Medulla oblongata (tissue), 1 donor: ENCODE results near the gene PRKCE.
A peak's percentile ranks its signal among the peaks of the same experiment; 100 is the strongest.

Experiments
- DNase-seq: peaks from one replicate; pipeline ENCODE4 v3.0.0-alpha.2; 2015; ENCODE audit errors: extremely low spot score

Gene PRKCE

GRCh38 chr2:45932278-45932975 is 281.0 kb downstream of the PRKCE start:
- no peak for DNase-seq

DNA sequence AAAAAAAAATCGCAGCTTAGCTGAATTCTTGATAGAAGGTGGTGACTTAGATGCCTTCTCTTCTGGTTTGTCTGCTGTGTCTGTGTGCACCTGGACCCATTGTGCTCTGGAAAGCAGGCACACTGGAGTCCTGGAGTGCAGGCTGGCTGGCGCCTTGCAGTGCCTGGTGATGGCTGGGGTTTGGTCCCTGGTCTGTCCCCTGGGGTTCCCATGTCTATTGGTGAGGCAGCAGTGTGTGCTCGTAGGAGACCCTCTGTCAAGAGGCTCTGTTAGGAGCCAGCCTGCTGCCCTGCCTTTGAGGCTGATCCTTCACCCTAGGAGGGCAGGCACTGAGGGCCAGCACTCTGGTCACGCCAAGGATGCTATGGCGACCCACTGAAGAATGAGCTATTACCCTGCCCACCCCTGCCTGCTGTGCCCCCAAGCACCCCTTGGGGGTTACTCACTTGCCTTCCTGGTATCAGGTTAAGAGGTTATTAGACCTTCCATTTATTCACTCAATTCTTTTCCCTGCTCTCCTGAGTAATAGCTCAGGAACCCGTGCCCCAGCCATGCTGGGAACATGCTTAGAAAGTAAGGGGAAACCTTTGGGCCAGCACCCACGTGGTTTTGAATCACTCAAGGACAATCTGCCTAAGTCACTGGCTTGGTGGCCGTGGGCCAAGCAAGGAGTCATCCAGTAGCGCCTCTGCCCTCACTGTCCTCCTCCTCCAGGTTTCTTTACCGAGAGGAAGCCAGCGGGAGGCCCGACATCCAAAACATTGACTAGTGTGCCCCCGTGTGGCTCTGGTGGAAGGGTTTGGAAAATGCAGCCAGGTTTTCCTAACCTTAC is 284.5 kb downstream of the PRKCE start:
- DNase-seq = peak; percentile 95

DNA sequence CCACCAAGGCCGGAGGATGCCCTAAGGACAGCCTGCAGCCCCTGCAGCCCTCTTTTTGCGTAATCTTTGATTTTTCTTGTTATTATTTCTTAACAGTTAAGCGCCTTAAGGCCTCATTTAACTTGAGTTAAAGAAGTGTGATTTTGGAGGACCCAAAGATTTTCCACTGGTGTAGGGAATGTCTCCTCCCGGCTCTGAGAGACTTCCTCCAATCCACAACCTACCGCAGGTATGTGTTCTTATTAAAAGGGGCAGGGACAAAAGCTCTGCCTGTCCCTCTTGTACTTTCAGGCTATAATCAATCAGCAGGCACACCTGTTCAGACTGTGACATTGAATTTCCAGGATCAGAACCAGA is 285.1 kb downstream of the PRKCE start:
- no peak for DNase-seq

DNA sequence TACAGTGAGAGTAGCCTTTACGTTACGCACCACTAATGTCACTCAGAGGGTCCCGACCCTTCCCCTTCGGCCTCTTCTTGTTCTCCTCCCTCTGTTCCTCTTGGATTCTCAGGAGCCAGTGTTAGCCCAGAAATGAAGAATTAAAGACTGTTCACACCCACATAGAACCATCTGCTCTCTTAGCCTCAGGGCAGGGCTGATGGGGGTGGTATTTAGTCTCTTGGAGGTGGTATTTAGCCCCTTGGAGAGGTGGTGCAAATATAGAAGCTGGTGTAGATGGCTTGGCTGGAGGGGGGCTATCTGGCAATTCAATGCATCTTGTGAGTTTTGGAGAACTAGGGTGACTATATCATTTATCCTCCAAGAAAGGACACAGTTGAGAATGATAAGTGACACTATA is 286.5 kb downstream of the PRKCE start:
- no peak for DNase-seq

GRCh38 chr2:45938649-45939511 is 287.4 kb downstream of the PRKCE start:
- peak; percentile 38 for DNase-seq

DNA sequence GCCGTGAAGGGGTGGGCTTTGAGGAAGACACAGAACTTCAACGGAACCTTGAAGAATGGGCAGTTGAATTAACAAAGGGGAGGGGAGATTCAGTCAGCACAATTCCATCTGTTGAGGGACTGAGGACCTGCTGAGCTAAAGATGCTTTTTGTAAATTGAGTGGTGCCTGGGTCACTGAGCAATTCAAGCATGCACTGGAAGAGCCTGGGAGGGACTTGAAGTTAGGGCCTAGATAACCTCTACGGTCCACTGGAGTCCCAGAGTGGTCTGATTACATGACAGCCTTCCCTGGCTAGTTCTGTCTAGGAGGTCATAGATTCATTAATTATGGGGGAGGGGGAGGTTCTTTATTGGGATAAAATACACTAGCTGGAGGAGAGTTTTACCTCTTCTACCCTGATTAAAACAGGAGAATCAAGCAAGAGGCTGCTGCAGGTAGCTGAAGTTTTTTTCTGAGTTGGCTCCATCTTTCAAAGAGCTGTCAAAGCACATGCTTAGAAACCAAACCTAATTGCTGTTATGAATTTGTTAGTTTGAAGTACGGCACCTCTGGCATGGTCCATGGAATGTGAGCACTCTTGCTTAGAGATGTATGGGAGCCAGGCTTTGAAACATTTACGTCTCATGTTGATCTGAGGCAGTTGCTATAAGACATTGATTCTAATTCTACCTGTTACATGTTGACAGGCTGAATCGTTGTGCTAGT is 290.2 kb downstream of the PRKCE start:
- DNase-seq = no peak

DNA sequence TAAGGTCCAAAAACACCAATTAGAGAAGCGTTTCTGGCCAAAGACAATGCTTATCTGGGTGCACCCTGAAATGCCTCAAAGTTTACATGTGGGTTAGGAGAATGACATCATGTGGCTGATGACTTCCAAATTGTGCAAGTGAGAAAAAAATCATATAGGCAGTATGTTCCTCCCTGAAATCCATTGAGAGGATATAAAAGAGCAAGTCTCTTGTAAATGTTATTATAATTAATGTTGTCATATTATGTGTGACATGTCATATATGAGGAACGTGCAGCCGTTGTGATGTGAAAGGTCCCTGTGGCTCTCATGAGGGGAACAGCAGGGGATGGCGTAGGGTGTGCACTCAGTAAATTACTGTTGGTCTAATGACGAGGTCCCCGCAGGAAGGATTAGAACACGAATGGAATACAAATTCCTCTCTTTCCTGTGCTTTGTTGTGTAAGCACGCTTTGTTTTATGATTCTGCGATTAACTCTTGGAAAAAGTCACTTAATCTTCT is 290.8 kb downstream of the PRKCE start:
- no peak for DNase-seq

DNA sequence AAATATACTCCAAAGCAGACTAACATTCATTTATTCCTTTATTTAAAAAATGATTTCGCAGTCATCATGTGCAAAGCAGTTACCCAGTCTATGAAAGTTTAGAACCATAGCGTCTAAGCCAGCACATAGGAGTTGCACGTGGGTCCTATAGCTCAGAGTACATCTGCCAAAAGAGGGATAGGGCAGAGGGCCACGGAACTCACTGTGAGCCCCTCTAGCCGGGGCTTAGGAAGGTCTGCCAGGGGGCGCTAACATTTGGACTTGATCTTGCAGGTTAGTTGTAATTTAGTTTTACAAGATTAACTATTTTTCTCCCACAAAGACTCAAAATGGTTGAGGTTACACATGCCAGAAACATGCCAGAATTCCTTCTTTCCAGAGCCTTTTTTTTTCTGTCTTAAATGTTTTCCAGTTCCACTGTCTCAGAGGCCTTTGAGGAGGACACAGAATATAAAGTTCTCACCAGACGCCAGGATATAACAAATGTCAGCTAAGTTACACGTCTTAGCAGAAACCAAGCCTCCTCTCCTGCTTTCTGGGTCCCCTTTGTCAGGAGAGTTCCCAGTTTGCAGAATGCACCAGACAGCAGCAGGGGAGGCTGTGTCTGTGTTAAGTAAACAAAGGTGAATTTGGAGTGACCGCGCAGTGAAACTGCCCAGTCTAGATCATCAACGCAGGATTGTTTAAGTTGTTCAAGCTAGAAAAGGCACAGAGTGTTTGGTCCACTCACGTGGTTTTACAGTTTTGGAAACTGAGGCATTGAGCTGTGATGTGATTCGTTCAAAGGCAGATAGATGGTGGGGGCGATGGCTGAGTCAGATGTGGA is 292.0 kb downstream of the PRKCE start:
- no peak for DNase-seq

DNA sequence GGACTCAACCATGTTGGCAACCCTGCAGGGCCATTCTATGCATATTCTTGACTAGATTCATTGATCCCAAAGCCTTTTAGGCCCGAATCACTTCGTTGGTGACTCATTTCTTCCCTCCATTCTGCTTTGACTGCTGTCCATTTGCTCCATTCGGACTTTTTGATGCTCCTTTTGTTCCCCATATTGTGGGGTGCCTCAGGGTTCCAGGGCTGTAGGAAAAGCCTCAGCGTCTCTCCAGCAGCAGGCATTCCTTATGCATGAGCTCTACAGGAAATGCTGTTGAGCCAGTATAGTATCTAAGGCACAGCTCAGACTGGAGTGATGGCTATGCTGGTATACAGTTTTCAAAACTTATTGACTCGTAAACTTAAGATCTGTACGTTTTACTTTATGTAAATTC is 292.6 kb downstream of the PRKCE start:
- no peak for DNase-seq

DNA sequence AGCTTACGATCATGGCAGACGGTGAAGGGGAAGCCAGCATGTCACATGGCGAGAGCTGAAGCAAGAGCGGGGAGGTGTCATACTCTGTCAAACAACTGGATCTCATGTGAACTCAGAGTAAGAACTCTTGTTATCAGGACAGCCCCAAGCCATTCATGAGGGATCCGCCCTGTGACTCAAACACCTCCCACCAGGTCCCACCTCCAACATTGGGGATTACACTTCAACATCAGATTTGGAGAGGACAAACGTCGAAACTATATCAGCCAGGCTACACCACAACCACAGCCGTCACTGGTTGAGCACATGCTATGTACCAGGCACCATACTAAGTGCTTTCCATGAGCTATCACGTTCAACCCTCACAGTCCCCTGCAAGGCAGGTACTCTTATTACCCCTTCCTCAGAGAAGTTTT is 293.8 kb downstream of the PRKCE start:
- DNase-seq = no peak

- no peak for DNase-seq
Measured at GRCh38 chr2:45946023-45946422, 294.5 kb downstream of the PRKCE start.

GRCh38 chr2:45950606-45951005 is 299.1 kb downstream of the PRKCE start:
- no peak for DNase-seq

DNA sequence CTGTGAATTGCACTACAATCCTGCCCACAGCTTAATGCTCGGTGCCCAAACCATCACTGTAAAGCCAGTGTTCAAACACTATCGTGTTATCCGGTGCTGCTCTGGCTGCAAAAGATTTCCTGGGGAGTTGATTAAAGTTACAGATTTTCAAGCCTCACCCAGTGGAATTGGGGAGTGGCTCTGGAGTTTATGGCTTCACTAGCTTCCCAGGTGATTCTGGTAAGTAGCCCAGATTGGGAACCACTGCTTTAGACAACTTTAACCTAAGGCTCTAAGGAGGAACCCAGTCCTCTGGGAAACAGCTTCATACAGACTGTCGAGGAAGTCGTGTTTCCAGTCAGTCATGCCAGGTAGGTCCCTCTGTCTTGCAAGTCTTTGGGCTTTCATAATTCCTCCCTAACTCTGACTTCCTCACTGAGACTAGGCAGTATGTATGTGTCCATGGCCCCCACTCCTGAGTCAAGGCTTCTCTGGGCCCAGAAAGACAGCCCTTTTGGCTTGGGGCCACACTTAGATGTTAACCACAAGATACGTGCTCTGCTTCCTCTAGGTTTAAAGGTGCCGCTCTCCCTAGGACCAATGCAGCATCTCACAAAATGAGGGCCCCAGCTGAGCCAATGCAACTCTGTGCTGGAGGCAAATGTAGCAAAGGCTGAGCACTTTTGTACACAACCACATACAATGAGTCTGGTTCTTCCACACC is 299.7 kb downstream of the PRKCE start:
- no peak for DNase-seq

- no peak for DNase-seq
Measured at GRCh38 chr2:45952591-45952990, 301.1 kb downstream of the PRKCE start.

DNA sequence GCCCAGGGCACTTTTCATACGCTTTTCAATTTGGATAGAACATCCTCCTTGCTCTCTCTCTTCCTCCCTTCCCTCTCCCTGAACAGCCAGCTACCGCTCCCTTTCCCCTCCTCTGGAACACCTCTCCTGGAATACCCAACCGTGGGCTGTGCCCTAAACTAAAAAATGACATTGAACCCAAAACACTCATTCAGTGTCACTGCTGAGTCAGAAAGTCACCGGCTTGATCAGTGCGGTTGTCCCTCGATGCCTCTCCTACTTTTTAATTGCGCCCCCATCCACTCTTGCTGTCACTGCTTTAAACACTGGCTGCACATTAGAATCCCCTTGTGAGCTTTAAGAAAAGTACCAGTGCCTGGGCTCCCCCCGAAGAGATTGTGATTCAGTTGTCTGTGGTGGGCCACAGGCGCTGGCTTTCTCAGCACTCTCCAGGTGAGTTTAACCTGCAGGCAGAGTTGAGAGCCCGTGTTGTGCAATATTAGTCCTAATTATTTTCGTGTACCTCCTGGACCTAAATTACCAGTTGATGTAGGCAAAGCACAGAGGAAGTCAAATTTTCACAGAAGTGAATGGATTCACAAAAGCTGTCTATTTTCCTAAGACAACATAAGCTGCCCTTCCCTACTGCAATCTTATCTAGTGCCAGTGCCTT is 302.0 kb downstream of the PRKCE start:
- no peak for DNase-seq

- DNase-seq = no peak
Measured at GRCh38 chr2:45954233-45954850, 302.9 kb downstream of the PRKCE start.

DNA sequence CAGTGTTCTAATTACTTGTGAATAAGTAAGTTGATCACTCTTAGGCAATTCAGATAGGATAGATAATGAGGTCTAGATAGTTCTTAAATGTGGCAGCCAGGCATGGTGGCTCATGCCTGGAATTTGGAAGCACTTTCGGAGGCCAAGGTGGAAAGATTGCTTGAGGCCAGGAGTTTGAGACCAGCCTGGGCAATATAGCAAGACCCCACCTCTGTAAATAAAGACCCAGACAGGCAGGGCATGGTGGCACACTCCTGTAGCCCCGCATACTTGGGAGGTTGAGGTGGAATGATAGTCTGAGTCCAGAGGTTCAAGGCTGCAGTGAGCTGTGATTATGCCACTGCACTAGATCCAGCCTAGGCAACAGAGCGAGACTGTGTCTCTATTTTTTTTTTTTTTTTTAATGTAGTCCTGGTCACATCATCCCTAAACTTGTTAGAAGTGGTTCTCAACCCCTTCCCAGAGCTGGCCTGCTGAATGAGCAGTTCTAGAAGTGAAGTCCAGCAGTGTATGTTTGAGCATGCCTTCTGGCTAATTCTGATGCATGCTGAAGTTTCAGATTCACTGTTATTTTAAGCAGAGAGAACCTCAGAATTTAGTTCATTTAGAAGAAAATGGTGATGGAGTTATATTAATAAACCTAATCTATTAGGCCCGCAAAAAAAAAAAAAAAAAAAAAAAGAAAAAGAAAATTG is 306.2 kb downstream of the PRKCE start:
- DNase-seq = no peak

DNA sequence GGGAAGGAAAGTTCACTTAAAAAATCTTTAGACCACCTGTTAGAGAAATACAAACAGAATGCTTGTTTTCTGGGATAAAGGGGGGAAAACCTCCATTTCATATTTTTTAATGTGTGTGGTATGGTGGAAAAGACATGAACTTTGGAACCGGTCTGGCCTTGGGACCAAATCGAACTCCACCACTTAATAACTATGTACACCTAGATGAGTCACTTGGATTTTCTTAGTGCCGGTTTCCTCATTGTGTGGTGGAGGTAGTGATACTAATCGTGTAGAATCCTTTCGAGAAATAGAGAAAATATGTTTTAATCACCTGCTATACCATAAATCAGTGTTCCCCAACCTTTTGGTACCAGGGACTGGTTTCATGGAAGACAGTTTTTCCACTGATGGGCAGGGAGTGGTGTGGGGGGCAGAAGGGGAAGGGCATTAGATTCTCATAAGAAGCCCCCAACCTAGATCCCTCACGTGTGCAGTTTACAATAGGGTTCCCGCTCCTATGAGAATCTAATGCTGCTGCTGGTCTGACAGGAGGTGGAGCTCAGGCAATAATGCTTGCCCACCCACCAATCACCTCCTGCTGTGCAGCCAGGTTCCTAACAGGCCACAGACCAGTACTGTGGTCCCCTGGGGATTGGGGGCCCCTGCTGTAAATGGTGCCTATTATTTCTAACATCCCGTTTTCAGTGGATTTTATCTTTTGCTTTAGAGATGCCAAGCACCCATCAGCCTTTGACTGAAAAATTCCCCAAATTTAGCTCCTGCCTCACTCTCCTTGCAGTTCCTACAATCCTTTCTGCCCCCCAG is 308.8 kb downstream of the PRKCE start:
- no peak for DNase-seq
